Stimulated activated CD4-positive, alpha-beta T cell treated with anti-CD3 and anti-CD28 coated beads, TNF-alpha, amount 100 ng/mL, for 4 hours (primary cell): ENCODE data around the gene TSPAN19.

Experiments used
- DNase-seq, 3 experiments: peaks; one replicate each; pipeline ENCODE4 v3.0.0-alpha.2; 2020; ENCODE audit warnings: low read depth in 3 of 3

The TSPAN19 gene

GRCh38 chr12:85002778-85003296 lies 33.2 kb downstream of the TSPAN19 start:
- no peak for DNase-seq

- no peak for DNase-seq
These were observed 35.3 kb downstream of the TSPAN19 start for GRCh38 chr12:85000729-85001128.

- no peak for DNase-seq
These were observed 37.7 kb downstream of the TSPAN19 start for GRCh38 chr12:84998341-84998740.

- DNase-seq = no peak
These were observed 39.3 kb downstream of the TSPAN19 start for GRCh38 chr12:84996759-84997158.

- DNase-seq = no peak
These were observed 40.4 kb downstream of the TSPAN19 start for GRCh38 chr12:84995641-84996040.

GRCh38 chr12:84994426-84994825 lies 41.7 kb downstream of the TSPAN19 start:
- no peak for DNase-seq

- no peak for DNase-seq
These were observed 49.5 kb downstream of the TSPAN19 start for GRCh38 chr12:84986586-84986985.

GRCh38 chr12:84986117-84986516 lies 50.0 kb downstream of the TSPAN19 start:
- DNase-seq = no peak

GRCh38 chr12:84983289-84983688 lies 52.8 kb downstream of the TSPAN19 start:
- no peak for DNase-seq

- DNase-seq = no peak
These were observed 53.2 kb downstream of the TSPAN19 start for GRCh38 chr12:84982888-84983287.

- DNase-seq = no peak
These were observed 57.2 kb downstream of the TSPAN19 start for GRCh38 chr12:84978921-84979320.

GRCh38 chr12:84976133-84976532 lies 59.9 kb downstream of the TSPAN19 start:
- no peak for DNase-seq

GRCh38 chr12:84974155-84974815 lies 61.8 kb downstream of the TSPAN19 start:
- DNase-seq = no peak

GRCh38 chr12:84973026-84973425 lies 63.1 kb downstream of the TSPAN19 start:
- no peak for DNase-seq

- no peak for DNase-seq
These were observed 66.9 kb downstream of the TSPAN19 start for GRCh38 chr12:84969226-84969625.
